ENCODE results near the gene U2AF2.

U2AF2 gene

GRCh38 chr19:55667511-55667910 is 12.7 kb downstream of the U2AF2 start:
- H3K36me3 Mint-ChIP-seq (ENCODE audit: low read depth), result peaks cover 47% of the 10 kb centered on the region
- H3K27me3 Mint-ChIP-seq (ENCODE audit: low read depth, poor library complexity), result peaks cover 3% of the 10 kb centered on the region
- DNase-seq, result no peak
- H3K9me3 Mint-ChIP-seq, result no peaks in the 10 kb centered on the region
- no peak overlapping the region for H3K27ac Mint-ChIP-seq
- peaks cover 19% of the 10 kb centered on the region for H3K4me1 Mint-ChIP-seq
- no peak overlapping the region for H3K4me3 Mint-ChIP-seq
- TF ChIP-seq CTCF (IDR thresholded peaks at IDR 0.05), result no peak

GRCh38 chr19:55667958-55668357 is 13.1 kb downstream of the U2AF2 start:
- Mint-ChIP-seq H3K36me3 (ENCODE audit: low read depth) (peaks cover 43% of the 10 kb centered on the region), H3K27ac (no peak overlapping the region), H3K4me3 (no peak overlapping the region), H3K9me3 (no peaks in the 10 kb centered on the region), H3K27me3 (ENCODE audit: low read depth, poor library complexity) (peaks cover 3% of the 10 kb centered on the region), H3K4me1 (peaks cover 19% of the 10 kb centered on the region)
- DNase-seq, result no peak
- no peak for TF ChIP-seq CTCF (IDR thresholded peaks at IDR 0.05)

GRCh38 chr19:55668603-55669348 is 13.9 kb downstream of the U2AF2 start:
- Mint-ChIP-seq H3K27me3 (ENCODE audit: low read depth, poor library complexity) (peaks cover 3% of the 10 kb centered on the region), H3K4me3 (no peak overlapping the region), H3K36me3 (ENCODE audit: low read depth) (peaks cover 43% of the 10 kb centered on the region), H3K27ac (no peak overlapping the region), H3K4me1 (peaks cover 27% of the 10 kb centered on the region), H3K9me3 (no peaks in the 10 kb centered on the region)
- TF ChIP-seq CTCF (IDR thresholded peaks at IDR 0.05), result no peak
- DNase-seq, result no peak

- Mint-ChIP-seq H3K9me3 (no peaks in the 10 kb centered on the region), H3K4me1 (peaks cover 35% of the 10 kb centered on the region), H3K36me3 (ENCODE audit: low read depth) (peaks cover 42% of the 10 kb centered on the region), H3K4me3 (no peak overlapping the region), H3K27ac (peak overlapping the region; percentile 81), H3K27me3 (ENCODE audit: low read depth, poor library complexity) (peaks cover 3% of the 10 kb centered on the region)
- DNase-seq, result no peak
- no peak for TF ChIP-seq CTCF (IDR thresholded peaks at IDR 0.05)
These were observed 14.8 kb downstream of the U2AF2 start for GRCh38 chr19:55669418-55670279.

GRCh38 chr19:55670280-55671053 is 15.6 kb downstream of the U2AF2 start:
- H3K4me3 Mint-ChIP-seq, result no peak overlapping the region
- H3K9me3 Mint-ChIP-seq, result no peaks in the 10 kb centered on the region
- TF ChIP-seq CTCF (IDR thresholded peaks at IDR 0.05), result no peak
- peak overlapping the region; percentile 70 for H3K27ac Mint-ChIP-seq
- peaks cover 3% of the 10 kb centered on the region for H3K27me3 Mint-ChIP-seq (ENCODE audit: low read depth, poor library complexity)
- peaks cover 37% of the 10 kb centered on the region for H3K4me1 Mint-ChIP-seq
- no peak for DNase-seq
- H3K36me3 Mint-ChIP-seq (ENCODE audit: low read depth), result peaks cover 37% of the 10 kb centered on the region

All from nephron progenitor cell (in vitro differentiated cells).